Loucy (cell line): ENCODE measurements around the gene SAMD4B.

Experiments used
- CTCF ChIP-seq: fragments of 200-600 bp; sonication (generic); conservative IDR thresholded peaks from 2 replicates; pipeline ENCODE4 v1.5.1; 2014; ENCODE audit warnings: mild to moderate bottlenecking, antibody characterized with exemption, low read length
- EZH2phosphoT487 ChIP-seq: fragments of 200-600 bp; IDR thresholded peaks from 2 replicates; pipeline ENCODE4 v1.6.1; 2018; ENCODE audit warnings: antibody characterized with exemption, mild to moderate bottlenecking, moderate library complexity, borderline replicate concordance

- no peak for TF ChIP-seq CTCF
- TF ChIP-seq EZH2phosphoT487, result no peak
Observed at GRCh38 chr19:39388657-39389056, 46.4 kb downstream of the SAMD4B start.
